ENCODE results near the gene GPC6.

The GPC6 gene

DNA sequence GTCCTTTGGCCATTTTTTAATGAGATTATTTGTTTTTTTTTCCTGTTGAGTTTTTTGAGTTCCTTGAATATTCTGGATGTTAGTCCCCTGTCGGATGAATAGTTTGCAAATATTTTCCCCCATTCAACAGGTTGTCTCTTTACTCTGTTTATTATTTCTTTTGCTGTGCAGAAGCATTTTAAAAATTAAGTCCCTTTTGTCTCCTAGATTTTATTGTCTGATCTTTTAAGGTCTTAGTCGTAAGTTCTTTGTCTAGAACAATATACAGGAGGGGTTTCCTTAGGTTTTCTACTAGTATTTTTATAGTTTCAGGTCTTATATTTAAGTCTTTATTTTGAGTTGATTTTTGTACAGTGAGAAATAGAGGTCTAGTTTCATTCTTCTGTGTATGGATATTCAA lies 284.4 kb downstream of the GPC6 start:
- Histone ChIP-seq H2BK120ac (ENCODE audit: low read depth, low read length) (no peak overlapping the region), H4K8ac (ENCODE audit: low read depth, low read length) (no peak overlapping the region), H2BK15ac (replicated peaks; ENCODE audit: low read depth) (no peak overlapping the region), H3K4me3 (ENCODE audit: low read length) (no peak overlapping the region), H2BK5ac (ENCODE audit: low read length) (no peak overlapping the region), H3K79me1 (ENCODE audit: low read length) (peaks cover 8% of the 10 kb centered on the region), H4K5ac (ENCODE audit: low read length) (no peak overlapping the region), H3K36me3 (ENCODE audit: control insufficient read depth, insufficient read depth, low read length) (no peaks in the 10 kb centered on the region), H2AK5ac (ENCODE audit: low read length) (no peak overlapping the region), H3K4me2 (ENCODE audit: low read length) (no peak overlapping the region), H3K56ac (ENCODE audit: low read length) (no peak overlapping the region), H3K4me1 (ENCODE audit: control insufficient read depth, low read depth, low read length) (no peaks in the 10 kb centered on the region), H3K4ac (ENCODE audit: low read depth, low read length) (no peak overlapping the region), H3K18ac (ENCODE audit: low read length) (no peak overlapping the region), H3K27me3 (ENCODE audit: insufficient read depth, low read length, poor library complexity) (no peaks in the 10 kb centered on the region), H3K27ac (ENCODE audit: low read depth, low read length) (no peak overlapping the region), H3K79me2 (ENCODE audit: control insufficient read depth, insufficient read depth, low read length) (peaks cover 3% of the 10 kb centered on the region), H3K9ac (ENCODE audit: low read length) (no peak overlapping the region), H3K23ac (ENCODE audit: low read length) (no peak overlapping the region)
- WGBS (ENCODE audit: extremely low coverage, insufficient coverage, low lambda C conversion rate): no CpG with 5 or more reads among the region's 2 CpGs
- DNase-seq: no peak

- H3K9ac ChIP-seq (ENCODE audit: low read length): no peak overlapping the region
- no peak overlapping the region for H2BK5ac ChIP-seq (ENCODE audit: low read length)
- H3K36me3 ChIP-seq (ENCODE audit: control insufficient read depth, insufficient read depth, low read length): no peaks in the 10 kb centered on the region
- no peak overlapping the region for H4K5ac ChIP-seq (ENCODE audit: low read length)
- no peak overlapping the region for H3K23ac ChIP-seq (ENCODE audit: low read length)
- no peak overlapping the region for H3K56ac ChIP-seq (ENCODE audit: low read length)
- no peak overlapping the region for H2AK5ac ChIP-seq (ENCODE audit: low read length)
- peaks cover 7% of the 10 kb centered on the region for H3K4me1 ChIP-seq (ENCODE audit: control insufficient read depth, low read depth, low read length)
- H2BK15ac ChIP-seq (replicated peaks; ENCODE audit: low read depth): no peak overlapping the region
- no peak overlapping the region for H2BK120ac ChIP-seq (ENCODE audit: low read depth, low read length)
- H4K8ac ChIP-seq (ENCODE audit: low read depth, low read length): no peak overlapping the region
- no peaks in the 10 kb centered on the region for H3K27me3 ChIP-seq (ENCODE audit: insufficient read depth, low read length, poor library complexity)
- peak overlapping the region; percentile 60 for H3K18ac ChIP-seq (ENCODE audit: low read length)
- H3K79me1 ChIP-seq (ENCODE audit: low read length): peaks cover 8% of the 10 kb centered on the region
- no peak for DNase-seq
- no peak overlapping the region for H3K4ac ChIP-seq (ENCODE audit: low read depth, low read length)
- H3K79me2 ChIP-seq (ENCODE audit: control insufficient read depth, insufficient read depth, low read length): peaks cover 5% of the 10 kb centered on the region
- no peak overlapping the region for H3K4me3 ChIP-seq (ENCODE audit: low read length)
- H3K27ac ChIP-seq (ENCODE audit: low read depth, low read length): no peak overlapping the region
- no peak overlapping the region for H3K4me2 ChIP-seq (ENCODE audit: low read length)
These were observed 288.7 kb downstream of the GPC6 start for GRCh38 chr13:93515267-93515666.

GRCh38 chr13:93517658-93518057 lies 291.1 kb downstream of the GPC6 start:
- Histone ChIP-seq H3K79me1 (ENCODE audit: low read length) (peaks cover 8% of the 10 kb centered on the region), H2BK15ac (replicated peaks; ENCODE audit: low read depth) (no peak overlapping the region), H2BK120ac (ENCODE audit: low read depth, low read length) (no peak overlapping the region), H2BK5ac (ENCODE audit: low read length) (no peak overlapping the region), H3K18ac (ENCODE audit: low read length) (no peak overlapping the region), H3K79me2 (ENCODE audit: control insufficient read depth, insufficient read depth, low read length) (peaks cover 5% of the 10 kb centered on the region), H3K4me2 (ENCODE audit: low read length) (no peak overlapping the region), H3K9ac (ENCODE audit: low read length) (no peak overlapping the region), H2AK5ac (ENCODE audit: low read length) (no peak overlapping the region), H3K27me3 (ENCODE audit: insufficient read depth, low read length, poor library complexity) (no peaks in the 10 kb centered on the region), H3K4ac (ENCODE audit: low read depth, low read length) (no peak overlapping the region), H3K27ac (ENCODE audit: low read depth, low read length) (no peak overlapping the region), H3K4me1 (ENCODE audit: control insufficient read depth, low read depth, low read length) (peaks cover 12% of the 10 kb centered on the region), H3K56ac (ENCODE audit: low read length) (no peak overlapping the region), H4K5ac (ENCODE audit: low read length) (no peak overlapping the region), H3K4me3 (ENCODE audit: low read length) (no peak overlapping the region), H3K23ac (ENCODE audit: low read length) (no peak overlapping the region), H4K8ac (ENCODE audit: low read depth, low read length) (no peak overlapping the region), H3K36me3 (ENCODE audit: control insufficient read depth, insufficient read depth, low read length) (no peaks in the 10 kb centered on the region)
- DNase-seq: no peak

DNA sequence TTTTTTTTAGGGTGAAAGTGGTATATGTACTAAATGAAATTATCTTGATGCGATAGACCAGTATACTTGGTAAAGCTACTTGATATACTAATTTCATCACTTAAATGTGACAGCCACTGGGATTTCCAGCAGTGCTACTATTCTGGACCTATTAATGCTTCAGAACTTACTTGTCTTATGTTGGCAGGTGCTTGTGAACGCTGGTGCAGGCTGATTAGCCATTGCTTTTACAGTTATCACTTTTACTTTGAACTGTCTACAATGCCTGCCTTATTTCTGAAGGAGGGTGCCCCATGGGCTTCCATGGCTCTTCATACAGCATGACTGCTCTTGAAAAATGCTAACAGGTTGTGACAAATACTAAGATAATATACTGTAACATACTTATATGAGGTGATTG lies 294.7 kb downstream of the GPC6 start:
- H3K27me3 ChIP-seq (ENCODE audit: insufficient read depth, low read length, poor library complexity): no peaks in the 10 kb centered on the region
- peak overlapping the region; percentile 4 for H2AK5ac ChIP-seq (ENCODE audit: low read length)
- H3K79me2 ChIP-seq (ENCODE audit: control insufficient read depth, insufficient read depth, low read length): no peaks in the 10 kb centered on the region
- H3K27ac ChIP-seq (ENCODE audit: low read depth, low read length): peak overlapping the region; percentile 45
- WGBS (ENCODE audit: extremely low coverage, insufficient coverage, low lambda C conversion rate): no CpG with 5 or more reads among the region's 2 CpGs
- DNase-seq: no peak
- no peak overlapping the region for H3K4me3 ChIP-seq (ENCODE audit: low read length)
- no peak overlapping the region for H2BK15ac ChIP-seq (replicated peaks; ENCODE audit: low read depth)
- peaks cover 15% of the 10 kb centered on the region for H3K4me1 ChIP-seq (ENCODE audit: control insufficient read depth, low read depth, low read length)
- no peak overlapping the region for H4K8ac ChIP-seq (ENCODE audit: low read depth, low read length)
- H3K79me1 ChIP-seq (ENCODE audit: low read length): peaks cover under 1% of the 10 kb centered on the region
- H2BK5ac ChIP-seq (ENCODE audit: low read length): peak overlapping the region; percentile 84
- peak overlapping the region; percentile 29 for H3K56ac ChIP-seq (ENCODE audit: low read length)
- H3K23ac ChIP-seq (ENCODE audit: low read length): no peak overlapping the region
- no peak overlapping the region for H3K4me2 ChIP-seq (ENCODE audit: low read length)
- H3K36me3 ChIP-seq (ENCODE audit: control insufficient read depth, insufficient read depth, low read length): no peaks in the 10 kb centered on the region
- H2BK120ac ChIP-seq (ENCODE audit: low read depth, low read length): no peak overlapping the region
- peak overlapping the region; percentile 31 for H3K4ac ChIP-seq (ENCODE audit: low read depth, low read length)
- H3K9ac ChIP-seq (ENCODE audit: low read length): no peak overlapping the region
- no peak overlapping the region for H4K5ac ChIP-seq (ENCODE audit: low read length)
- H3K18ac ChIP-seq (ENCODE audit: low read length): peak overlapping the region; percentile 40

DNA sequence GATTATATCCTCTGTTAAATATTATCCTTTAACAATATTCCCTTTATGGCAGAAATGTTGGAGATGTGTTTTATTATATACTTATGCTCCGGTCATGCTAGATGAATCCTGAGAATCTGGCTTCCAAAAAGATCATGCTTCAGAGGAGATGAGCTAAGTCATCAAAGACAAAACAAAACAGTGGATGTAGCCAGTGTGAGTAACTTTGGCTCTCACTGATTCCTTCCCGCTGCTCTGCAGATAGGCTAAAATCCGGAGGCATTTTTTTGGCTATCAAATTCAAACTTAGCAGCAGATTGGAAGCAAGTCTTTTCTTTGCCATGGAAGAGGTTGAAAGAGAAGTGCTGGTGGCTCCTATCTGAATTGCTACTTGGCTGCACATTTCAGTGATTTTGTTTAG lies 295.9 kb downstream of the GPC6 start:
- H3K9ac ChIP-seq (ENCODE audit: low read length): no peak overlapping the region
- peak overlapping the region; percentile 51 for H3K18ac ChIP-seq (ENCODE audit: low read length)
- no peak overlapping the region for H4K8ac ChIP-seq (ENCODE audit: low read depth, low read length)
- H4K5ac ChIP-seq (ENCODE audit: low read length): no peak overlapping the region
- H3K4me3 ChIP-seq (ENCODE audit: low read length): no peak overlapping the region
- WGBS (ENCODE audit: extremely low coverage, insufficient coverage, low lambda C conversion rate): no CpG with 5 or more reads among the region's 3 CpGs
- H3K4ac ChIP-seq (ENCODE audit: low read depth, low read length): no peak overlapping the region
- no peaks in the 10 kb centered on the region for H3K36me3 ChIP-seq (ENCODE audit: control insufficient read depth, insufficient read depth, low read length)
- H3K27me3 ChIP-seq (ENCODE audit: insufficient read depth, low read length, poor library complexity): no peaks in the 10 kb centered on the region
- H2BK15ac ChIP-seq (replicated peaks; ENCODE audit: low read depth): no peak overlapping the region
- no peaks in the 10 kb centered on the region for H3K79me1 ChIP-seq (ENCODE audit: low read length)
- peak overlapping the region; percentile 37 for H3K27ac ChIP-seq (ENCODE audit: low read depth, low read length)
- H3K4me1 ChIP-seq (ENCODE audit: control insufficient read depth, low read depth, low read length): peaks cover 15% of the 10 kb centered on the region
- no peak overlapping the region for H3K56ac ChIP-seq (ENCODE audit: low read length)
- H3K79me2 ChIP-seq (ENCODE audit: control insufficient read depth, insufficient read depth, low read length): no peaks in the 10 kb centered on the region
- H3K4me2 ChIP-seq (ENCODE audit: low read length): no peak overlapping the region
- DNase-seq: peak; percentile 86
- H2BK5ac ChIP-seq (ENCODE audit: low read length): peak overlapping the region; percentile 58
- no peak overlapping the region for H2AK5ac ChIP-seq (ENCODE audit: low read length)
- H3K23ac ChIP-seq (ENCODE audit: low read length): no peak overlapping the region
- H2BK120ac ChIP-seq (ENCODE audit: low read depth, low read length): no peak overlapping the region

- Histone ChIP-seq H3K4ac (ENCODE audit: low read depth, low read length) (peak overlapping the region; percentile 36), H2AK5ac (ENCODE audit: low read length) (no peak overlapping the region), H4K8ac (ENCODE audit: low read depth, low read length) (no peak overlapping the region), H3K18ac (ENCODE audit: low read length) (peak overlapping the region; percentile 51), H2BK5ac (ENCODE audit: low read length) (no peak overlapping the region), H3K27me3 (ENCODE audit: insufficient read depth, low read length, poor library complexity) (no peaks in the 10 kb centered on the region), H3K36me3 (ENCODE audit: control insufficient read depth, insufficient read depth, low read length) (no peaks in the 10 kb centered on the region), H3K9ac (ENCODE audit: low read length) (no peak overlapping the region), H3K56ac (ENCODE audit: low read length) (no peak overlapping the region), H3K4me3 (ENCODE audit: low read length) (no peak overlapping the region), H4K5ac (ENCODE audit: low read length) (no peak overlapping the region), H3K4me2 (ENCODE audit: low read length) (no peak overlapping the region), H2BK15ac (replicated peaks; ENCODE audit: low read depth) (no peak overlapping the region), H3K79me1 (ENCODE audit: low read length) (peaks cover 3% of the 10 kb centered on the region), H3K4me1 (ENCODE audit: control insufficient read depth, low read depth, low read length) (peaks cover 10% of the 10 kb centered on the region), H3K23ac (ENCODE audit: low read length) (no peak overlapping the region), H2BK120ac (ENCODE audit: low read depth, low read length) (no peak overlapping the region), H3K27ac (ENCODE audit: low read depth, low read length) (no peak overlapping the region), H3K79me2 (ENCODE audit: control insufficient read depth, insufficient read depth, low read length) (no peaks in the 10 kb centered on the region)
- no peak for DNase-seq
These were observed 298.5 kb downstream of the GPC6 start for GRCh38 chr13:93525087-93525486.

Measured in mesendoderm (in vitro differentiated cells).